GM19035 (cell line): ENCODE results near the gene PAPLN.
"Not testable (repeated sequence)": the region's sequence is repeated elsewhere in the genome, so short reads cannot be mapped to it uniquely, and the experiment has no call there.

Experiments used
- ATAC-seq: cut with Tn5 transposase; IDR thresholded peaks from one replicate; pipeline ENCODE4 v1.9.1; 2021; ENCODE audit not compliant: unreplicated experiment

PAPLN gene

GRCh38 chr14:73283608-73284379, 46.5 kb downstream of the PAPLN start:
- no peak for ATAC-seq

- no peak for ATAC-seq
These were observed 48.7 kb downstream of the PAPLN start for GRCh38 chr14:73285979-73286378.

- no peak for ATAC-seq
These were observed 49.3 kb downstream of the PAPLN start for GRCh38 chr14:73286598-73286997.

- ATAC-seq = no peak
These were observed 49.8 kb downstream of the PAPLN start for GRCh38 chr14:73287071-73287470.

GRCh38 chr14:73289308-73289707, 52.0 kb downstream of the PAPLN start:
- ATAC-seq = no peak

- ATAC-seq = no peak
These were observed 52.4 kb downstream of the PAPLN start for GRCh38 chr14:73289729-73290128.

- ATAC-seq = peak; percentile 83
These were observed 53.0 kb downstream of the PAPLN start for GRCh38 chr14:73290279-73290678.

GRCh38 chr14:73293782-73294781, 56.8 kb downstream of the PAPLN start:
- no peak for ATAC-seq

GRCh38 chr14:73295198-73295796, 58.0 kb downstream of the PAPLN start:
- ATAC-seq = no peak

- ATAC-seq = no peak
These were observed 68.2 kb downstream of the PAPLN start for GRCh38 chr14:73305499-73305898.

- ATAC-seq = no peak
These were observed 70.0 kb downstream of the PAPLN start for GRCh38 chr14:73307261-73307660.

GRCh38 chr14:73309207-73309606, 71.9 kb downstream of the PAPLN start:
- not testable (repeated sequence) for ATAC-seq

- ATAC-seq = no peak
These were observed 74.4 kb downstream of the PAPLN start for GRCh38 chr14:73311708-73312030.

GRCh38 chr14:73312687-73313086, 75.4 kb downstream of the PAPLN start:
- ATAC-seq = no peak

- ATAC-seq = no peak
These were observed 75.8 kb downstream of the PAPLN start for GRCh38 chr14:73313151-73313550.

- no peak for ATAC-seq
These were observed 86.6 kb downstream of the PAPLN start for GRCh38 chr14:73323896-73324399.
